ENCODE measurements around the gene FEZF1. TPM values are rescaled to one million over a fixed set of nuclear protein-coding genes. Genes with fewer than 3 reads are reported as not detected.

Gene FEZF1
- total RNA-seq, 4 donors from 2014 or later, result 0.19 TPM; not detected in 3

DNA sequence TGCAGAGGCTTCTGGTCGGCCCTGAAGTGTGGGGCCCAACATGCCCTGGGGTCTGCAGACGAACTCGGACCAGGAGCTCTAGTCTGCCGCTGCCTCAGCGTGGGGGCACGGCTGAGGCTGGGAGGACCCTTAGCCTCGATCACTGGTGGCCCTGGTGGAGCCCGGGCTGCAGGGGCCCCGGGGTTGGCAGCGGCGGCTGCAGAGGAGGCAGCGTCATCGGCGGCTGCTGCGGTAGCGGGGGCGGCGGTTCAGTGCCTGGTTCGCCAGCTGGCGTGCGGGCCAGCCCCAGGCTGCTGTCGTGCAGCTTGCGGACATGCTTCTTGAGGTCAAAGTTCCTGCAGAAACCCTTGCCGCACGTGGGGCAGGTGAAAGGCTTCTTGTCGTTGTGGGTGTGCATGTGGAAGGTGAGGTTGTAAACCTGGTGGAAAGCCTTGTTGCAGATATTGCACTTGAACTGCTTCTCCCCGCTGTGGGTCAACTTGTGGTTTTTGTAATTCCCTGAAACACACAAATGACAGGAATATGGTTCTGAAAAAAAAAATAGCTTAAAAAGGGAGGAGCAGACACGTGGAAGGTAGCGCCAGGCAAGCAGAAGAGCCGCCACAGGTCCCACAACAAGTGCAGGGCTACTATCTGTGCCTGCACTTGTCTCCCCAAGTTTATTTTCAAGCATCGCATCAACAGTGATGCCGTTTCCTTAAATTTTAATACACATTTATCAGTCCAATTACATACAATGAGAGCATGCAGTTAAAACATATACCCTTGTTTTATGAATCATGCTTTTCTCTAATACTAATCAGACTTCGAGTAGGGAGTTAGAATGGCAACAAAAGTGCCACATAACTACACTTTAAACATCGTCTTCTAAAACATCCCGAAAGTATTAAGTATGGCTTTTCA lies 2.4 kb downstream of the FEZF1 start:
- TF ChIP-seq, protein P1, sequence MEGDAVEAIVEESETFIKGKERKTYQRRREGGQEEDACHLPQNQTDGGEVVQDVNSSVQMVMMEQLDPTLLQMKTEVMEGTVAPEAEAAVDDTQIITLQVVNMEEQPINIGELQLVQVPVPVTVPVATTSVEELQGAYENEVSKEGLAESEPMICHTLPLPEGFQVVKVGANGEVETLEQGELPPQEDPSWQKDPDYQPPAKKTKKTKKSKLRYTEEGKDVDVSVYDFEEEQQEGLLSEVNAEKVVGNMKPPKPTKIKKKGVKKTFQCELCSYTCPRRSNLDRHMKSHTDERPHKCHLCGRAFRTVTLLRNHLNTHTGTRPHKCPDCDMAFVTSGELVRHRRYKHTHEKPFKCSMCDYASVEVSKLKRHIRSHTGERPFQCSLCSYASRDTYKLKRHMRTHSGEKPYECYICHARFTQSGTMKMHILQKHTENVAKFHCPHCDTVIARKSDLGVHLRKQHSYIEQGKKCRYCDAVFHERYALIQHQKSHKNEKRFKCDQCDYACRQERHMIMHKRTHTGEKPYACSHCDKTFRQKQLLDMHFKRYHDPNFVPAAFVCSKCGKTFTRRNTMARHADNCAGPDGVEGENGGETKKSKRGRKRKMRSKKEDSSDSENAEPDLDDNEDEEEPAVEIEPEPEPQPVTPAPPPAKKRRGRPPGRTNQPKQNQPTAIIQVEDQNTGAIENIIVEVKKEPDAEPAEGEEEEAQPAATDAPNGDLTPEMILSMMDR (IDR thresholded peaks at IDR 0.05), result no peak
- DNase-seq (ENCODE audit: low spot score), result no peak
- no peak for ATAC-seq (ENCODE audit: low FRiP score)

DNA sequence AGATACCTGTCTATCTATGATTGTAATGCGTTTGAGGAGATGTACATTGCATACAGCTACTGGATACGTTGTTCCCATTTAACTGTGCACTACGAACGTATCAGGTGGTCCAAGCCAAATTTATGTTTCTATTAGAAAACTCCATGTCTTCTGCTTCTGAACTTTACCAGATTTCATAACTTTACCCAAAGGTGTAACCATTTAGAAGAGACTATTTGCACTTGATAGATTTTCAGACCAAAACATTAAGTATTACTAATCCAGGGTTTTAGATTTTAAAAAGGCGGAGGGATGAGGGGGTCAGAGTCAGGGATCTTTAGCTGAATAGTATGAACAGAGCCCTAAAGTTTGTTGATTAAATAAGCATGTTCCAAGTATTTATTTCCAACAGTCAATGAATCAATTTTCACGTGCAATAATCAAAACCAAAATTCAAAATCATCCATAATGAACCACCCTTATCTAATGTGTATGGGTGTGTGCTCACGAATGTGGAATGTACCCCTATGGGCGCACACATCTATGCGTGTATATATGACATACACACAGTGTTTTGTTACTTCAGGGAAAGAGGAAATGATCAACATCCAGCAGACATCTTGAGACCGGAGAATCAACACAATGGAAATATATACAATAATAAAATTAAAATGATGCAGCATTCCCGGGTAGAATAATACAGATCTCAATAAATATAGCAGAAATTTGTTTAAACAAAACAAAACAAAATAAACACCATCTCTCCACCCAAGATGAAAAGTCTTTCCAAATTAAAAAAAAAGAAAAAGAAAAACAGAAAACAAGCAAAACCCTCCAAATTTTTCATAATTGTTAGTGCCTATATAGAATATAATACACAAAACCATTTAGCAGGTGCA lies 3.4 kb downstream of the FEZF1 start:
- ATAC-seq (ENCODE audit: low FRiP score), result no peak
- TF ChIP-seq, protein P1 (IDR thresholded peaks at IDR 0.05), result no peak
- no peak for DNase-seq (ENCODE audit: low spot score)

DNA sequence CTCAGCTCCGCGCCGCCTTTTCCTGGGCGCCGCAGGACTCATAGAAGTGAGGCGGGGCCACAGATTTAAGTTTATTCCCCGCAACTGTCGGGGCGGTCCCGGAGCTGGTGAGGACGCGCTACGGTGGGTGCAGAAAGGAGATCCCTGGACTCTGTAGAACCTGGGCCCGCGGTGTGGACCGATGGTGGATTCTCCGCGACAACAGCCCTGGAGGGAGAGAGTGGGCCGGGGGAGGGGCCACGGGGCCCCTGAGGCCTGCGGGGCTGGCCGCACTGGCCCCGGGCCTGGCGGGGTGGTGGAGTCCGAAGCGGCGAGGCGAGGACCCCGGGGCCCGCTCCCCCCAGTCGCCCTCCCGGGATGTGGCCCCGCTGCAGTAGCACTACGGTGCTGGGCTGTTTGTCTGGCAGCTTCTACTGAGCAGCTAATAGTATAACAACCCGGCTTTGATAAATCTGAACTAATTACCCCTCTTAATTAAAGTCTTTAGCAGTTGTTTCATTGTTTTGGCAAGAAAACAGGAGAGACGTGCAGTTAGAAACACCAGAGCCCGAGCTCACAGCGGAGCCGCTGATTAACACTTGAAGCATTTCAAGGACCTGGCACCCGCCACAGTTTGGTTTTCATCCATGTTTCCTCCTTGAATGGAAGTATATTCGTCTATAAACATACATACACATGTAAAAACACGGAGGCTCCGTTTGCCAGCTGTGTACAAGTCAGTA lies 4.2 kb downstream of the FEZF1 start:
- DNase-seq (ENCODE audit: low spot score), result no peak
- no peak for ATAC-seq (ENCODE audit: low FRiP score)
- TF ChIP-seq, protein P1 (IDR thresholded peaks at IDR 0.05), result no peak

DNA sequence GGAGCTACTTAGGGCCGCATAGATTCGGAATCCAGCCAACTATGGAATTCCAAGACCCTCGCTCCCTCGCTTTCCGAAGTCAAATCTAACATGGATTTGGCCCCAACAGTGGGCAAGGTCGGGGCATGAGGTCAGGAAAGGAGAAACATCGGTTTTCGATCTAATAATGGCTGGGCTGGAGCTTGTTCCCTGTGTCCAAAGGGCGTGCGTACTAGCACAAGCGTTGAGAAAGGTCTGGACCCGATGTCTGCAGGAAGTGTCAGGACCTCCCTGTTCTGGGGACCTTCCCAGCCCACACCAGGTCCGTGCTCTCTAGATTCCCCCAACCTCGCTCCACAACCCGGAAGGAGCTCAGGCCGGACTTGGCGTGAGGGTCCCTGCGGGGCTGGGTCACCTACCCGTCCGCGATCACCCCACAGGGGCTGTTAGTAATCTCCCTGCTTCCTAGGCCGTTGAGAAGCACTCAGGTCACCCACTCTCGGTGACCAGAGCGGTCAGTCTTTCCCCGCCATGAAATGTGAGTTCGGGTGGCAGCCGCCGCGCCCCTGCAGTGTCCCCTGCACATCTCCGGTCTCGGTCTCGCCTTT lies 4.8 kb downstream of the FEZF1 start:
- no peak for DNase-seq (ENCODE audit: low spot score)
- TF ChIP-seq, protein P1 (IDR thresholded peaks at IDR 0.05), result no peak
- ATAC-seq (ENCODE audit: low FRiP score), result no peak

DNA sequence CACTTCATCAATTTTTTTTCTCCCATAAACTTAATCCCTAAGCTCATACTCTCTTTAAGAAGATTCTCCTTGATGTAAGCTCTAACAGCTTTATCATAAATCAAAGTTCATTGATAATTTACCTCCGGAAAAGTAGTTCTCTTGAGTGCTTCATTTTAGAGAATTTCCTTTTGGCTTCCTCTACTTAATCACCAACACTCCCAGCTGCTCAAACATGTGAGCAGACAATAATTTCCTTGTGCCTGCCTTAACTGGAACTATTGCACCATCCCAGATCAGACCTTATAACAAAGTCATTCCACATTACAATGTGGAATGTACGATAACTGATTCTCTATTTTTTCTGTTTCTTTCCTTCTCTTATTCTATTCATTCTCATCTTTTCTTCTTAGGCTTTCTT lies 5.9 kb downstream of the FEZF1 start:
- ATAC-seq (ENCODE audit: low FRiP score) (no peak), DNase-seq (ENCODE audit: low spot score) (no peak)
- TF ChIP-seq, protein P1 (IDR thresholded peaks at IDR 0.05), result no peak

DNA sequence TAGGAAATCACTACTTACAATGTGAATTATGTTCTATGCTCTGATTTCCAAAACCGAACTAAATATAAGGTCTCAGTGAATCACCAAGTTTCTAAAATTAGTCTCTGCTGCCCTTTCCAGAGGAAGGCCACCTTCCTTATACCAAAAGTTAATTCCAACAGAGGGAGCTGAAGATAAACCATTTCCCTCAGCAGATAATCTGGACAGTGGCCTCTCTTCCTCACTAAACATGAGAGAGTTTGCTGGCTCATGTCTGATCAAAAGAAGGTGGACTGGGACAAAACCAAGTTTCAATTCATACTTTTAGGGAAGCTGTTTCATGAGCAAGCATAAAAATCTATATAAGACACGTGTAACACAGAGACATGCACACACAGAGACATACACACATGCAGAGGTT lies 6.4 kb downstream of the FEZF1 start:
- no peak for DNase-seq (ENCODE audit: low spot score)
- no peak for ATAC-seq (ENCODE audit: low FRiP score)
- TF ChIP-seq, protein P1 (IDR thresholded peaks at IDR 0.05), result no peak
